Measurements from ENCODE around the gene FEZ2.

The FEZ2 gene

DNA sequence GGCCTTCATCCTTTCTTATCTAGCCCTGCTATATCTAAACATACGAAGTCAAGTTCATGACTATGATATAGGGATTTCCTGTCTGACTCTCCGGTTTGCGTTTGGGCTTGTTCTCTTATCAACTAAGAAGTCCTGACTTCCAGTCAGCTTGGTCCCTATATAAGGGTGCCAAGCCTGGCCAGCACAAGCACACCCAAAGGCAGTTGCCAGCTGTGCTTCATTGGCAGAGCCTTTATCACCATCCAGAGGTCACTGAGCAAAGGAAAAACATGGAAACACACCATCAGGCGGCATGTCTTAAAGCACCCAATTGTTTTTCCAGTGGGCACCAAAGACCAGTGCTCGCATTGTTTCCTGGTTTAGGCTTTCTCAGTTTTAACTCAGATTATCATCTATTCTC is 72.7 kb downstream of the FEZ2 start:
- Histone ChIP-seq H4K20me1 (no peaks in the 10 kb centered on the region), H3K4me1 (peaks cover 4 to 15% (median 9%) of the 10 kb centered on the region in 10 experiments), H3K4me3 (no peak overlapping the region), H3K9ac (no peak overlapping the region), H3K27ac (no peak overlapping the region), H3K4me2 (no peak overlapping the region), H3K27me3 (no peaks in the 10 kb centered on the region), H3K9me3 (replicated peaks in 1 of 11) (no peaks in the 10 kb centered on the region), H3K36me3 (peaks cover 48 to 79% (median 63%) of the 10 kb centered on the region in 11 experiments)
- TF ChIP-seq Cebpa-rat (IDR thresholded peaks at IDR 0.05), result no peak

DNA sequence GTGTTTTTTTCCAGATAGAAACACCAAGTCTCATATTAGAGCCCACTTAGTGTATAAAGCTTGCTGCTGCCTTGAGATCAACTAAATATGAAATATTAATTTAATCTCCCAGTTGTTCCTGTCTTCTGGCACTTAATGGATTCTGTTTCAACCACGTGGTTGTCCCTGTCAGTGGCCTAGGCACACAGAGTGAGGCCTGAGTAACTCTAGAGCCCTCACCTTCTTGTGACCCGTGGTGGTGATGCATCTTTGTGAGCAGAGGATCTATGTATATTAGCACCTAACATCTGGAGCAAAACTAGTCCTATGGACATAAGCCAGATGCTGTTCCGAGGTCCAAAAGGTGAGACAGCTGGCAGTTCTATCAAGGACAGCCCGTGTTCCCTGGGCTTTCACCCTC is 74.8 kb downstream of the FEZ2 start:
- no peak overlapping the region for H3K27ac ChIP-seq
- no peaks in the 10 kb centered on the region for H4K20me1 ChIP-seq
- TF ChIP-seq Cebpa-rat (IDR thresholded peaks at IDR 0.05), result no peak
- no peaks in the 10 kb centered on the region for H3K4me1 ChIP-seq
- no peaks in the 10 kb centered on the region for H3K27me3 ChIP-seq
- peaks cover 56 to 96% (median 81%) of the 10 kb centered on the region in 11 experiments for H3K36me3 ChIP-seq
- no peak overlapping the region for H3K4me3 ChIP-seq
- no peaks in the 10 kb centered on the region for H3K9me3 ChIP-seq (replicated peaks in 1 of 11)
- no peak overlapping the region for H3K4me2 ChIP-seq
- H3K9ac ChIP-seq, result no peak overlapping the region

DNA sequence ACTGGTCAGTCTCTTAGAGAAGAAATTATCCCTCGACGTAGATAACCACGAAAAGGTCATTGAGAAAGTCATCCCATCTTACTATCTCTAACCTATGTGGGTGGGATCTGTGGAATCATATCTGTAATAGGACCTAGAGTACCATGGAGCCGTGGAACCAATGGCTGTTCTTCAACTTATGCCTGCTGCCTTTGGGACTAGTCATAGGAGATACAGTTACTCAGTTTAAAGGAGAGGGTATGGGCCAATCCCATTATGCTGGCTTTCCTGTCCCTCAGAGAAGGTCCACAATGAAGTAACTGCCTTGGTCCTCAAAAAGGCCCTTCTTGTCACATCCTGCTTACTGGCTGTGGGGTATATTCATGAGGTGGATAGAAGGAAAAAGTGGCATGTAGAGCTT is 77.5 kb downstream of the FEZ2 start:
- Histone ChIP-seq H3K9me3 (replicated peaks in 1 of 11) (no peaks in the 10 kb centered on the region), H4K20me1 (no peaks in the 10 kb centered on the region), H3K27ac (no peak overlapping the region), H3K36me3 (peaks cover 71 to 100% (median 90%) of the 10 kb centered on the region in 11 experiments), H3K4me1 (no peaks in the 10 kb centered on the region), H3K27me3 (no peaks in the 10 kb centered on the region), H3K4me3 (no peak overlapping the region), H3K4me2 (no peak overlapping the region), H3K9ac (no peak overlapping the region)
- no peak for TF ChIP-seq Cebpa-rat (IDR thresholded peaks at IDR 0.05)

- Histone ChIP-seq H3K9me3 (replicated peaks in 1 of 11) (no peaks in the 10 kb centered on the region), H3K4me2 (no peak overlapping the region), H3K27me3 (no peaks in the 10 kb centered on the region), H3K27ac (no peak overlapping the region), H3K36me3 (peaks cover 48 to 96% (median 88%) of the 10 kb centered on the region in 11 experiments), H3K4me3 (no peak overlapping the region), H3K9ac (no peak overlapping the region), H4K20me1 (no peaks in the 10 kb centered on the region), H3K4me1 (no peaks in the 10 kb centered on the region)
- no peak for TF ChIP-seq Cebpa-rat (IDR thresholded peaks at IDR 0.05)
Observed at GRCh38 chr2:36516136-36516870, 81.7 kb downstream of the FEZ2 start.

GRCh38 chr2:36515538-36515937 is 82.4 kb downstream of the FEZ2 start:
- peaks cover 40 to 96% (median 84%) of the 10 kb centered on the region in 11 experiments for H3K36me3 ChIP-seq
- H3K4me1 ChIP-seq, result no peaks in the 10 kb centered on the region
- TF ChIP-seq Cebpa-rat (IDR thresholded peaks at IDR 0.05), result no peak
- no peaks in the 10 kb centered on the region for H4K20me1 ChIP-seq
- H3K27me3 ChIP-seq, result no peaks in the 10 kb centered on the region
- no peak overlapping the region for H3K4me3 ChIP-seq
- no peak overlapping the region for H3K9ac ChIP-seq
- H3K4me2 ChIP-seq, result no peak overlapping the region
- no peaks in the 10 kb centered on the region for H3K9me3 ChIP-seq (replicated peaks in 1 of 11)
- H3K27ac ChIP-seq, result no peak overlapping the region

DNA sequence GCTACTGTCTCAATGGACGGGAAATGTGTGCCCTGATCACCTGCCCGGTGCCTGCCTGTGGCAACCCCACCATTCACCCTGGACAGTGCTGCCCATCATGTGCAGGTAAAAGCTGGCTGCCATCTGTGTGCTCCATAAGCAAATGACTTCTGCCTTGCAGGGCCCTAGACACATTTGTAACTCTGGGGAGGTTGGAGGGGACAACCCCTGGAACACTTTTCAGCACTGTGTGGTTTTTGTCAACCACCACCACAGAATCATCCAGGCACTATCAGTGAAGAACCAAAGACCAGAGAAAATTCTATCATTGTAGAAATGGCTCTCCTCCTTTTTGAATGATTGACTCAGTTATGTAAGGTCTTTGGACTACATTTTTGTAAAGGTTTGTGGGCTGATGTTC is 84.3 kb downstream of the FEZ2 start:
- H3K9ac ChIP-seq, result no peak overlapping the region
- H4K20me1 ChIP-seq, result no peaks in the 10 kb centered on the region
- no peak overlapping the region for H3K4me2 ChIP-seq
- no peaks in the 10 kb centered on the region for H3K27me3 ChIP-seq
- no peak overlapping the region for H3K27ac ChIP-seq
- no peaks in the 10 kb centered on the region for H3K9me3 ChIP-seq (replicated peaks in 1 of 11)
- TF ChIP-seq Cebpa-rat (IDR thresholded peaks at IDR 0.05), result no peak
- H3K4me1 ChIP-seq, result no peaks in the 10 kb centered on the region
- H3K4me3 ChIP-seq, result no peak overlapping the region
- H3K36me3 ChIP-seq, result peaks cover 23 to 95% (median 65%) of the 10 kb centered on the region in 11 experiments

- TF ChIP-seq Cebpa-rat (IDR thresholded peaks at IDR 0.05), result no peak
- H3K36me3 ChIP-seq, result peaks cover 21 to 86% (median 64%) of the 10 kb centered on the region in 11 experiments
- no peak overlapping the region for H3K27ac ChIP-seq
Observed at GRCh38 chr2:36512705-36513104, 85.3 kb downstream of the FEZ2 start.

DNA sequence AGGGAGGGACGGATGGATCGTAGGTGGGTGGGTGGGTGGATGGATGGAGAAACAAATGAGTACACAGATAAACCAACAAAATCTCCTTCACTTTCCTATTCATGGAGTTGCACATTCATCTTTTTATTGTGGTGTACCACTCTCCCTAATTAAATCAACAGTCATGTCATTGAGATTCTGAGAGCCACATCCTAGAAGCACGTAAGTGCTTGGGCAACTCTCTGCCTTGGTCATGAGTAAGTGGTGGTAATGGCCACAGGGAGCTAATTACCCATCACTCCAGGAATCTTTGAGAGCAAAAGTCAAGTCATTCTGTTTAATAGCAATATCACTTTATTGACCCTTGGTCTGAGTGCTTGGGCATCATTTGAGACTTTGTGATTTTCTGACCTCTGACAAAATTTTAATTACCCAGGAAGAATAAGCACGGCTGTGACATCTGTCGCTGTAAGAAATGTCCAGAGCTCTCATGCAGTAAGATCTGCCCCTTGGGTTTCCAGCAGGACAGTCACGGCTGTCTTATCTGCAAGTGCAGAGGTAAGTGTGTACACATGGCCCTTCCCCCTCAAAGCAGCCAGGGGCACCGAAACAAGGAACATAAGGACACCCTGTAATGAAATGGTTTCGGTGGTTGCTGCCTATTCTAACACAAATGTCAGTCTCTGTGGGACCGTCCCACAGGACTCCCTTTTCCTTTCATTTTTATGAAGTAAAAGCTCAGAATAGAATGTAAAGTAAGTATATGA is 85.9 kb downstream of the FEZ2 start:
- H3K4me1 ChIP-seq, result no peaks in the 10 kb centered on the region
- H3K36me3 ChIP-seq, result peaks cover 14 to 79% (median 57%) of the 10 kb centered on the region in 11 experiments; a peak in 21 of 22 replicates
- H4K20me1 ChIP-seq, result no peaks in the 10 kb centered on the region; a peak in 1 of 22 replicates
- H3K4me3 ChIP-seq, result no peak overlapping the region
- H3K27me3 ChIP-seq, result no peaks in the 10 kb centered on the region
- H3K27ac ChIP-seq, result no peak overlapping the region
- no peak overlapping the region for H3K9ac ChIP-seq
- H3K4me2 ChIP-seq, result no peak overlapping the region
- H3K9me3 ChIP-seq (replicated peaks in 1 of 11), result no peaks in the 10 kb centered on the region
- TF ChIP-seq Cebpa-rat (IDR thresholded peaks at IDR 0.05), result no peak

More at GRCh38 chr2:36512705-36513104, 85.3 kb downstream of the FEZ2 start:
- no peak overlapping the region for H3K4me3 ChIP-seq
- no peaks in the 10 kb centered on the region for H3K9me3 ChIP-seq (replicated peaks in 1 of 11)
- no peaks in the 10 kb centered on the region; a peak in 1 of 22 replicates for H4K20me1 ChIP-seq
- no peaks in the 10 kb centered on the region for H3K4me1 ChIP-seq
- no peaks in the 10 kb centered on the region for H3K27me3 ChIP-seq
- H3K4me2 ChIP-seq, result no peak overlapping the region
- H3K9ac ChIP-seq, result no peak overlapping the region

- H3K27ac ChIP-seq, result no peak overlapping the region
Observed at GRCh38 chr2:36509075-36509474, 88.9 kb downstream of the FEZ2 start.

More at GRCh38 chr2:36509075-36509474, 88.9 kb downstream of the FEZ2 start:
- H3K4me1 ChIP-seq, result no peaks in the 10 kb centered on the region
- no peak overlapping the region for H3K4me3 ChIP-seq
- peaks cover 8 to 64% (median 30%) of the 10 kb centered on the region in 11 experiments; a peak in 21 of 22 replicates for H3K36me3 ChIP-seq
- TF ChIP-seq Cebpa-rat (IDR thresholded peaks at IDR 0.05), result no peak
- no peaks in the 10 kb centered on the region for H3K27me3 ChIP-seq
- H4K20me1 ChIP-seq, result no peaks in the 10 kb centered on the region; a peak in 1 of 22 replicates
- no peak overlapping the region for H3K9ac ChIP-seq
- H3K9me3 ChIP-seq (replicated peaks in 1 of 11), result no peaks in the 10 kb centered on the region
- no peak overlapping the region for H3K4me2 ChIP-seq
